Epithelial cell of esophagus (primary cell): ENCODE measurements around the gene MAS1L.

Source experiments
- DNase-seq: peaks from one replicate; pipeline ENCODE4 v3.0.0; 2010; ENCODE audit warnings: low read depth
- H3K4me3 ChIP-seq: 2 replicates; pipeline ENCODE4 v1.5.1; 2011; ENCODE audit warnings: mild to moderate bottlenecking, low read length, control low read depth
- CTCF ChIP-seq: IDR thresholded peaks from 2 replicates; pipeline ENCODE4 v1.5.1; 2011; ENCODE audit warnings: low read depth, mild to moderate bottlenecking, low read length, control low read depth, inconsistent platforms; ENCODE audit not compliant: insufficient read depth; ENCODE audit errors: missing control alignments

The MAS1L gene

GRCh38 chr6:29489286-29489685 lies 1.5 kb upstream of the MAS1L start:
- no peak overlapping the region for H3K4me3 ChIP-seq
- no peak for DNase-seq
- TF ChIP-seq CTCF: no peak

GRCh38 chr6:29488874-29489273 lies 1.1 kb upstream of the MAS1L start:
- DNase-seq: no peak
- H3K4me3 ChIP-seq: no peak overlapping the region
- no peak for TF ChIP-seq CTCF

GRCh38 chr6:29487131-29487530 lies 625 bp downstream of the MAS1L start:
- no peak overlapping the region for H3K4me3 ChIP-seq

GRCh38 chr6:29486577-29486976 lies 1.2 kb downstream of the MAS1L start:
- no peak for TF ChIP-seq CTCF
- H3K4me3 ChIP-seq: no peak overlapping the region
- no peak for DNase-seq

More at GRCh38 chr6:29487131-29487530, 625 bp downstream of the MAS1L start:
- DNase-seq: no peak
- TF ChIP-seq CTCF: no peak

GRCh38 chr6:29483735-29484134 lies 4.0 kb downstream of the MAS1L start:
- no peak for DNase-seq
- no peak for TF ChIP-seq CTCF
- H3K4me3 ChIP-seq: no peak overlapping the region

- no peak for DNase-seq
- no peak overlapping the region for H3K4me3 ChIP-seq
- no peak for TF ChIP-seq CTCF
Observed at GRCh38 chr6:29483186-29483585, 4.6 kb downstream of the MAS1L start.

- TF ChIP-seq CTCF: no peak
- H3K4me3 ChIP-seq: no peak overlapping the region
- no peak for DNase-seq
Observed at GRCh38 chr6:29479560-29479959, 8.2 kb downstream of the MAS1L start.
